ENCODE results near the gene KRT16.
"Not testable (repeated sequence)": the region's sequence is repeated elsewhere in the genome, so short reads cannot be mapped to it uniquely, and the experiment has no call there.

The KRT16 gene

DNA sequence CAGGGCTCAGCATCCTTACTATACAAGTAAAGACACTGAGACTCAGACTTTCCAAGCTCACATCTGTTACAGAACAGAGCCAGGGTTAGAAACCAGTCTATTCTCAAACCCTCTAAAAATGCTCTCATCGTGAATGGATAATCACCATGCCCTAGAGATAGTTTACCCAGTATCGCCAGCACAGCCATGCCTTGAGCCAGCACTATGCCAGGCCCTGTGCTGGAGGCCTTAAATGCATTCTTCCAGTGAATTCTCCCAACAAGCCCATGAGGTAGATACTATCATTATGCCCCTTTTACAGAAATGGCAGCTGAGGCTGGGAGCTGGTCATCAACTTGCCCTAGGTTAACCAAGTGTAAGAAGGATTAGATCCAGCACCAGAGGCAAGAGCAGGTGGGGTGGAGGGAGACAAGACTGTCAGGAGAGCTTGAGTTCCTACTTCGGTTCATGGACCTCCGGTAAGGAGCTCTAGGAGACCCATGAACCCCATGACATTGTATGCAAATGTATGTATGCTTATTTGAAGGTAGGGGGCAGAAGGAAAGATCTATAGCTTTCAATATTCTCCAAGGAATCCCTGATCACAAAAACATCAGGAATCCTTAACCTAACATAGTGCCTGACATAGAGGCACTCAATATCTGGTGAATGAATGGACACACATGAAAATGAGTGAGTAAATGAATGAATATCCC, 31.1 kb downstream of the KRT16 start:
- Histone ChIP-seq H3K9me3 (no peaks in the 10 kb centered on the region), H3K4me2 (no peak overlapping the region), H3K4me3 (no peak overlapping the region), H3K9ac (no peak overlapping the region), H4K20me1 (no peaks in the 10 kb centered on the region), H3K4me1 (no peaks in the 10 kb centered on the region), H3K27ac (no peak overlapping the region), H3K27me3 (no peaks in the 10 kb centered on the region), H3K36me3 (no peaks in the 10 kb centered on the region)
- no peak for TF ChIP-seq Cebpa-rat (IDR thresholded peaks at IDR 0.05)

DNA sequence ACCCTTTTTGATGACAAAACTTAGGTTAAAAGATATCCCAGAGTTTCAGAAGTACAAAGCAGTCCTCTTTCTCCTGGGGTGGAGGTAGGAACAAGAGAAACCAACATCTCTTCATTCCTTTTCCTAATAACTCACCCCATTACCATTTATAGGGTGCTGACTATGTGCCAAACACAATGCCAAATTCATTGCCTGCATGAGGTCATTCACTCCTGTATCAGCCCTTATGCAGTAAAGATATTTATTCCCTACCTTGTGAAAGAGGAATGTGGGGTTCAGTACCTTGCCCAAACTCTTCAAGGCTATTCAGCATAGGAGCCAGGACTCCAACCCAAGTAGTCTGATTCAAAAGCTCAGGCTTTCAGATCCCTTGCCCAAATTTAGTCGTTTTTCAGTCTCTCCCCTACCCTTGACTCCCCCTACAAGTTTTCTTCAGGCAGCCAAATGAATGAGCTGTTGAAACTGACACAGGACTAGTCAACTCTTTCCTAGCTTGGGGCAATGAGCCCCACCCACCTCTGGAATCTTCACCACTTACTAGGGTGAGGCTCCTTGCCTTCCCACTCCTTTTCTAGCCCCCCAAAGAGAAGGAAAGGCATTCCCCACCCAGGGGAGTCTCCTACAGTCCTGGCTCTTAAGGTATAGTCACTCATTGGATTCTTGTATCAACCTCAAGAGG, 31.7 kb downstream of the KRT16 start:
- Histone ChIP-seq H3K9me3 (no peaks in the 10 kb centered on the region), H3K27ac (no peak overlapping the region), H3K36me3 (no peaks in the 10 kb centered on the region), H3K4me3 (no peak overlapping the region), H3K4me1 (no peaks in the 10 kb centered on the region), H3K4me2 (no peak overlapping the region), H3K9ac (no peak overlapping the region), H3K27me3 (no peaks in the 10 kb centered on the region), H4K20me1 (no peaks in the 10 kb centered on the region)
- no peak for TF ChIP-seq Cebpa-rat (IDR thresholded peaks at IDR 0.05)

DNA sequence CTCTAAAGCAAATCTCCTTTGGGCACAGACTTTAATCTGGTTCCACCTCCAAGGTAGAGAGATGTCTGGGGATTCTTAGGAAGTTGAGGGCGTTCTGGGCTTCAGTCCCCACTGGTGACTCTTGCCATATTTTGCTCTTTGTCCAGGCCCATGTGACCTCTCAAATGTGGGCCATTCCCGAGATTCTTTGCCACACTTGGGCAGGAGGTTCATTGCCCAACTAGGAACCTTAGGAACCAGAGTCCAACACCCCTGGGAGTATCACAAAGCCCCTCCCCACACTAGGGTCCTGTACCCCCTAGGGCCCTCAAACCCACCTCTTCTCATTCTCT, 32.4 kb downstream of the KRT16 start:
- no peak for TF ChIP-seq Cebpa-rat (IDR thresholded peaks at IDR 0.05)
- Histone ChIP-seq H3K27me3 (no peaks in the 10 kb centered on the region), H3K36me3 (no peaks in the 10 kb centered on the region), H3K9ac (no peak overlapping the region), H3K4me2 (no peak overlapping the region), H3K27ac (no peak overlapping the region), H3K4me3 (no peak overlapping the region), H4K20me1 (no peaks in the 10 kb centered on the region), H3K9me3 (no peaks in the 10 kb centered on the region), H3K4me1 (no peaks in the 10 kb centered on the region)

DNA sequence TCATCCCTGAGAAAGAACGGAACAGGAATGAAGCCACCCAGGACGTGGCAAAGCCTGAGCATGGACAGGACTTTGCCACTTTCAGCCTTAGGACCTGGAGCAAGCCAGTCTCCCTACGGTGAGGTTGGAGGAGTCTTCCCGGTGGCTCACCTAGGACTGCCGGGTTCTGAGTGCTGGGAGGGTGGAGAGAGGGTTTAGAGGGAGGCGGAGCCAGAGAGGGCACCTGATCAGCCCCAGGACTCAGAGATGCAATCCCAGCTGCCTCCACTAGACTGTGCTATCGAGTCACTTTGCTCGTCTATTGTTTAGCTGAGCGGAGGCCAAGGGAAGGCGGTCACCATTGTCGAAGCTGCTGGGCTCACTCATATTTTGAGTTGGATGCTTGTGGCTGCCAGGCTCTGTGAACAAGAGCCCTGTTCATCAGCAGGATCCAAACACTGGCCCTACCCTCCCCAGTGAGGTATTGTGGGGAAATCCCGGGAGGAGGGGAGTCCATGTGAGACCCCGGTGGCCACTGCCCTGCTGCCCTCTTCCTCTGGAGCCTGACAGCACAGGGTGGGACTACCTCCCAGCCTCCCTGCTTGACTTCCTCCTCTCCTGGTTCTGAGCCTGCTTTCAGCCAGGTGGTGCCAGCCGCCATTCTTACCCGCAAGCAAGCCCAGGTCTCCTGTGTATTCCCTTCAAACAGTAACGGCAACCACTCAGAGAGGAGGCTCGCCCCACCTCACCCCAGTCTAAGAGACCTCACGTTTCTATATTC, 32.9 kb downstream of the KRT16 start:
- Histone ChIP-seq H3K9me3 (no peaks in the 10 kb centered on the region), H3K4me1 (no peaks in the 10 kb centered on the region), H3K4me3 (no peak overlapping the region), H3K27me3 (no peaks in the 10 kb centered on the region), H3K9ac (no peak overlapping the region), H3K4me2 (no peak overlapping the region), H3K36me3 (no peaks in the 10 kb centered on the region), H4K20me1 (no peaks in the 10 kb centered on the region), H3K27ac (no peak overlapping the region)
- no peak for TF ChIP-seq Cebpa-rat (IDR thresholded peaks at IDR 0.05)

DNA sequence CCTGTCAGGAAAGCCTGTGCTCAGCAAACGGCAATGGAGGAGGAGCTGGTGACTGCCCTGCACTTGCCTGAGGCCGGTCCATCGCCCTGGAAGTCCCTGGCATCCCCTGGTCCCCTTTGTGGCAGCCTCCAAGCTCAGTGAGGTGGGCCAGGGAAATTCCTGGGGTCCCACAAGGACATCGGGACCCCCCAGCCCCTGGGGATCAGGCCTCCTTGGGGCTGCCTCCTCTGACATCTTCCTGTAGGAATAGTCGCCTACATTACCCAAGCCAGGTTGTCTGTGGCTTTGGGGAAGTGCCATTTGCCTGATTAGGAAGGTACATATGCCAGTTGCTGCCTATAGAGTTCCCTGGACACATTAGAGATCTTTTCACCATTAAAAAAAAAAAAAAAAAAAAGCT, 33.6 kb downstream of the KRT16 start:
- no peak for TF ChIP-seq Cebpa-rat (IDR thresholded peaks at IDR 0.05)
- H3K27ac ChIP-seq, result no peak overlapping the region
- H3K4me2 ChIP-seq, result no peak overlapping the region

DNA sequence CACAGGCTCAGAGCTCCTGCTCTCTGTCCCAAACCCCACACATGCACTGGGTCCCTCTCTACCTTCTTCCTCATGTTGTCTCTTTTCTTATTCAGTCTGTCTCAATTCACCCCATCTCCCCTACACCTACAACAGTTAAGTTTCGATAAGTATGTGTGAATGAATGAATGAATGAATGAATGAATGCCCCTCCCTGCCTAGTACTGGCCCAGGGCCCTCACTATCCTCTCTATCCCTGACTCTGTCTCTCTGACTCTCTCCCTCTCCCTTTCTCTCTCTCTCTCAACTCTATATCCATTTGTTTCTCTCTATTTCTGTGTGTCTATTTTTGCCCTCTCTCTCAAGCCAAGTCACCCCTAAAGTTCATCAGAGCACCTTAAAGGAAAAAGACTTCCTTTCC, 34.0 kb downstream of the KRT16 start:
- Histone ChIP-seq H3K27ac (no peak overlapping the region), H3K36me3 (no peaks in the 10 kb centered on the region), H3K27me3 (no peaks in the 10 kb centered on the region), H3K9me3 (no peaks in the 10 kb centered on the region), H3K4me3 (no peak overlapping the region), H3K4me2 (no peak overlapping the region), H4K20me1 (no peaks in the 10 kb centered on the region), H3K4me1 (no peaks in the 10 kb centered on the region), H3K9ac (no peak overlapping the region)
- no peak for TF ChIP-seq Cebpa-rat (IDR thresholded peaks at IDR 0.05)

More for the DNA sequence above, 33.6 kb downstream of the KRT16 start:
- H3K9ac ChIP-seq, result no peak overlapping the region
- H3K9me3 ChIP-seq, result no peaks in the 10 kb centered on the region
- no peaks in the 10 kb centered on the region for H3K36me3 ChIP-seq
- H3K4me3 ChIP-seq, result no peak overlapping the region
- no peaks in the 10 kb centered on the region for H4K20me1 ChIP-seq
- H3K4me1 ChIP-seq, result no peaks in the 10 kb centered on the region
- no peaks in the 10 kb centered on the region for H3K27me3 ChIP-seq

DNA sequence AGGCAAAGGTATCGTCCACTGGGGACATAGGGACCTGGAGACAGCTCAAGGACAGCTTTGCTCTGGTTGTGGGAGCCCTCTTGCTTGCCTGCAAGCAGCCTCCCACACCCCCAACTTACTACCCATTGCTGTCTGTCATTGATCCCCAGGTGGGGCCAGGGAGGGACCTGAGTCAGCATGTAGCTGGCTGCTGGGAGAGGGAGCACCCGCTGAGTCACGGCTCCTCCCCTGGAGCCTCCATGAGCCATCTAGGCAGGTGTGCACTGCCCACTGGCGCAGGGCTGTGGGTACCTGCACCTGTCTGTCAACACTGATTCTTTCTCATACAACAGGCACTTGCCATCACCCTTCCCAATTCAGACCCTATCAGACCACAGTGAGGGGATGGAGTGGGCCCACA, 35.8 kb downstream of the KRT16 start:
- not testable (repeated sequence) for H3K36me3 ChIP-seq, H3K4me2 ChIP-seq, H3K9ac ChIP-seq, H3K4me3 ChIP-seq, H3K4me1 ChIP-seq, H3K9me3 ChIP-seq, H4K20me1 ChIP-seq, H3K27ac ChIP-seq, H3K27me3 ChIP-seq

DNA sequence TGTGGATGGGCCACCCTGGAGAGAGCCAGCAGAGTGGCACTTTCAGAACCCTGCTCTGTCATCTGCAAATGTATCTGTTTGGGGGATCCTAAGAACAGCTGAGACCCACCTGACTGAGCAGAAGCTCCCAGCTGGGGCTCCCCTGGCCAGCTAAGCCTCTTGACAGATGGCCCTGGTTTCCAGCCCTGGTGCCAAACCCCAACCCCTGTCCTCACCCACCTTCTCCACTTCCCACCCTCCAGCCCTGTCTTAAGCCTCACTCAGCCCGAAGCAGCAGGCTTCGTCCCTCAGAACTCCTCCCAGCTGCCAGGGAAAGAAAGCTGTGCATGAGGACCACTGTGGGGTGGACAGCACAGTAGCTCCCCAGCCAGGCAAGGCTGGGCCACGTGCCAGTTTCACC, 37.2 kb downstream of the KRT16 start:
- Histone ChIP-seq H3K4me1 (no peaks in the 10 kb centered on the region), H3K9me3 (no peaks in the 10 kb centered on the region), H4K20me1 (no peaks in the 10 kb centered on the region), H3K27ac (no peak overlapping the region), H3K4me3 (no peak overlapping the region), H3K36me3 (no peaks in the 10 kb centered on the region), H3K9ac (no peak overlapping the region), H3K4me2 (no peak overlapping the region), H3K27me3 (no peaks in the 10 kb centered on the region)
- no peak for TF ChIP-seq Cebpa-rat (IDR thresholded peaks at IDR 0.05)

DNA sequence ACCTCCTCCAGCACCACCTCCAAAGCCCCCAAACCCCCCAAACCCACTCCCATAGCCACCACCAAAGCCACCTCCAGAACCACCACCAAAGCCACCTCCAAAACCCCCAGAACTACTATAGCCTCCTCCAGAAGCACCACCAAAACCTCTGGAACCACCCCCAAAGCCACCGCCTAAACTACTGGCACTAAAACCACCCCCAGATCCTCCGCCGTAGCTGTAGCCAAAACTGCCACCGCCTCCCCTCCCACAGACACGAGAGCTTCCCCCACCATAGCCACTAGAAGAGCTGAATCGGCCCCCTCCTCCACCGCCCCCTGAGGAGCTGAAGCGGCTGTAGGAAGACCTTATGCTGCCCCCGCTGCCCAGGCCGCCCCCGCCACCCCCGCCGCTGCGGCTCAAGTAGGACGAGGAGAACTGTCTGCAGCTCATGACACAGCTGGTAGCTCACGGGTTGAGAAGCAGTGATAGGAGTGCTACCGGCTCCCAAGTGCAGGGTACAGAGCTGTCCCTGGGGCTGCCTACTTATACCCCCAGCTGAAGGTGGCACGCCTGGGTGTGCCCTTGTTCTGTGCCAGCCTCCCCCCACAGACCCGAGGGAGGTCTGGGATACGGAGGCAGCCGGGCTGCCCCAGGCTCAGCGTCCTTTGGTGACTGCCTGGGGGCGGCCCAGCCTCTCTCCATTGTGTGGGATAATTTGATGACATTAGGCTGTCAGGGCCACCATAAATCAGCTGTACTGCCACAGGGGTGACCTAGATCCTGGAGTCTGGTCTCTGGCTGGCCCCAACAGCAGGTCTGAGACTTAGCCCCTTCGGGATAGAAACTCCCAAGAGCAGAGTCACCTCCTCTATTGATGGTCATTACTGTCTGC, 40.8 kb downstream of the KRT16 start, which contains the start of gene KRT9:
TSS of gene KRT9 (minus strand) at position 499 of the 874 bp plus-strand sequence. CDS start at position 432, 67 bp downstream.
- no peak within 1 kb of the TSS for H3K9ac ChIP-seq
- H3K9me3 ChIP-seq, result peaks cover 6% of the 10 kb centered on the region
- H3K4me2 ChIP-seq, result no peak within 1 kb of the TSS
- no peaks in the 10 kb centered on the region for H4K20me1 ChIP-seq
- no peaks in the 10 kb centered on the region for H3K27me3 ChIP-seq
- no peaks in the 10 kb centered on the region for H3K36me3 ChIP-seq
- peaks cover 7% of the 10 kb centered on the region for H3K4me1 ChIP-seq
- no peak within 1 kb of the TSS for H3K4me3 ChIP-seq
- H3K27ac ChIP-seq, result no peak within 1 kb of the TSS
- no peak for TF ChIP-seq Cebpa-rat (IDR thresholded peaks at IDR 0.05)

Data from BLaER1 (cell line).